SK-N-SH (cell line): ENCODE measurements around the gene RNASEH1.

ENCODE experiments used
- EP300 ChIP-seq, 2 experiments: IDR thresholded peaks; 2 replicates each; pipeline versions ENCODE4 v1.4.0 to v1.6.1; 2012; ENCODE audit warnings: borderline replicate concordance in 1 of 2, low read depth in 1 of 2, low read length in 1 of 2
- NRF1 ChIP-seq: IDR thresholded peaks from 2 replicates; pipeline ENCODE4 v1.6.1; 2012; ENCODE audit warnings: low read depth, mild to moderate bottlenecking, low read length
- RFX5 ChIP-seq: IDR thresholded peaks from 2 replicates; pipeline ENCODE4 v1.6.1; 2012; ENCODE audit warnings: mild to moderate bottlenecking, improper control_type of control experiment, low read length
- RXRA ChIP-seq: IDR thresholded peaks from 2 replicates; pipeline ENCODE4 v1.4.0; 2012; ENCODE audit warnings: low read depth, mild to moderate bottlenecking, borderline replicate concordance
- TF ChIP-seq, protein P1 (sequence below): IDR thresholded peaks from 2 replicates; pipeline ENCODE4 v1.6.1; 2012; ENCODE audit warnings: mild to moderate bottlenecking, low read depth, low read length, moderate library complexity
- TF ChIP-seq, protein P2 (sequence below): fragments of 200-600 bp; sonication (generic); IDR thresholded peaks from 2 replicates; pipeline ENCODE4 v1.6.1; 2017; ENCODE audit warnings: antibody characterized with exemption, mild to moderate bottlenecking, moderate library complexity
- TF ChIP-seq, protein P3 (sequence below): fragments of 150-350 bp; IDR thresholded peaks from 2 replicates; pipeline ENCODE4 v1.6.1; 2017; ENCODE audit warnings: antibody characterized with exemption, low read length, low read depth, borderline replicate concordance

DNA sequence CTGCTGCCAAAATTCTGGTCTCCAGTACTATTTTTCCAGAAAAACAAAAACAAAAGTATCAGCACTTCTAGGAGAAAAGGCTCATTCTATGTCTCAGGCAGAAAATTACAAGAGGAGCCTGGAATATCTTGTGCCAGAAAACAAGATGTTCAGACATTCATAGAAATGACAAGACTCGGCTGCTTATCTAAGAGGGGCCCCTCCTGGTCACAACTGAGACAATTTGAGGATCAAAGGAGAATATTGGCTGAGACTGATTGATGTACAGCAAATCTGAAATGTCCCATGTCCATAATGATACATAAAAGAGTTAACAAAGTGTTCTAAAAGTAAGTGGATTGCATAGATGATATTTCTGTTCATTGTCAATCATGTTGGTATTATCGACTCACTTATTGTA lies 14.5 kb upstream of the RNASEH1 start:
- TF ChIP-seq, protein P1, sequence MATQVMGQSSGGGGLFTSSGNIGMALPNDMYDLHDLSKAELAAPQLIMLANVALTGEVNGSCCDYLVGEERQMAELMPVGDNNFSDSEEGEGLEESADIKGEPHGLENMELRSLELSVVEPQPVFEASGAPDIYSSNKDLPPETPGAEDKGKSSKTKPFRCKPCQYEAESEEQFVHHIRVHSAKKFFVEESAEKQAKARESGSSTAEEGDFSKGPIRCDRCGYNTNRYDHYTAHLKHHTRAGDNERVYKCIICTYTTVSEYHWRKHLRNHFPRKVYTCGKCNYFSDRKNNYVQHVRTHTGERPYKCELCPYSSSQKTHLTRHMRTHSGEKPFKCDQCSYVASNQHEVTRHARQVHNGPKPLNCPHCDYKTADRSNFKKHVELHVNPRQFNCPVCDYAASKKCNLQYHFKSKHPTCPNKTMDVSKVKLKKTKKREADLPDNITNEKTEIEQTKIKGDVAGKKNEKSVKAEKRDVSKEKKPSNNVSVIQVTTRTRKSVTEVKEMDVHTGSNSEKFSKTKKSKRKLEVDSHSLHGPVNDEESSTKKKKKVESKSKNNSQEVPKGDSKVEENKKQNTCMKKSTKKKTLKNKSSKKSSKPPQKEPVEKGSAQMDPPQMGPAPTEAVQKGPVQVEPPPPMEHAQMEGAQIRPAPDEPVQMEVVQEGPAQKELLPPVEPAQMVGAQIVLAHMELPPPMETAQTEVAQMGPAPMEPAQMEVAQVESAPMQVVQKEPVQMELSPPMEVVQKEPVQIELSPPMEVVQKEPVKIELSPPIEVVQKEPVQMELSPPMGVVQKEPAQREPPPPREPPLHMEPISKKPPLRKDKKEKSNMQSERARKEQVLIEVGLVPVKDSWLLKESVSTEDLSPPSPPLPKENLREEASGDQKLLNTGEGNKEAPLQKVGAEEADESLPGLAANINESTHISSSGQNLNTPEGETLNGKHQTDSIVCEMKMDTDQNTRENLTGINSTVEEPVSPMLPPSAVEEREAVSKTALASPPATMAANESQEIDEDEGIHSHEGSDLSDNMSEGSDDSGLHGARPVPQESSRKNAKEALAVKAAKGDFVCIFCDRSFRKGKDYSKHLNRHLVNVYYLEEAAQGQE: no peak
- TF ChIP-seq RXRA (no peak), RFX5 (no peak), EP300 (IDR thresholded peaks at IDR 0.05; ENCODE audit: borderline replicate concordance in 1 of 2, low read depth in 1 of 2, low read length in 1 of 2) (no peak), NRF1 (no peak)
- TF ChIP-seq, protein P2, sequence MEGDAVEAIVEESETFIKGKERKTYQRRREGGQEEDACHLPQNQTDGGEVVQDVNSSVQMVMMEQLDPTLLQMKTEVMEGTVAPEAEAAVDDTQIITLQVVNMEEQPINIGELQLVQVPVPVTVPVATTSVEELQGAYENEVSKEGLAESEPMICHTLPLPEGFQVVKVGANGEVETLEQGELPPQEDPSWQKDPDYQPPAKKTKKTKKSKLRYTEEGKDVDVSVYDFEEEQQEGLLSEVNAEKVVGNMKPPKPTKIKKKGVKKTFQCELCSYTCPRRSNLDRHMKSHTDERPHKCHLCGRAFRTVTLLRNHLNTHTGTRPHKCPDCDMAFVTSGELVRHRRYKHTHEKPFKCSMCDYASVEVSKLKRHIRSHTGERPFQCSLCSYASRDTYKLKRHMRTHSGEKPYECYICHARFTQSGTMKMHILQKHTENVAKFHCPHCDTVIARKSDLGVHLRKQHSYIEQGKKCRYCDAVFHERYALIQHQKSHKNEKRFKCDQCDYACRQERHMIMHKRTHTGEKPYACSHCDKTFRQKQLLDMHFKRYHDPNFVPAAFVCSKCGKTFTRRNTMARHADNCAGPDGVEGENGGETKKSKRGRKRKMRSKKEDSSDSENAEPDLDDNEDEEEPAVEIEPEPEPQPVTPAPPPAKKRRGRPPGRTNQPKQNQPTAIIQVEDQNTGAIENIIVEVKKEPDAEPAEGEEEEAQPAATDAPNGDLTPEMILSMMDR: no peak
- TF ChIP-seq, protein P3, sequence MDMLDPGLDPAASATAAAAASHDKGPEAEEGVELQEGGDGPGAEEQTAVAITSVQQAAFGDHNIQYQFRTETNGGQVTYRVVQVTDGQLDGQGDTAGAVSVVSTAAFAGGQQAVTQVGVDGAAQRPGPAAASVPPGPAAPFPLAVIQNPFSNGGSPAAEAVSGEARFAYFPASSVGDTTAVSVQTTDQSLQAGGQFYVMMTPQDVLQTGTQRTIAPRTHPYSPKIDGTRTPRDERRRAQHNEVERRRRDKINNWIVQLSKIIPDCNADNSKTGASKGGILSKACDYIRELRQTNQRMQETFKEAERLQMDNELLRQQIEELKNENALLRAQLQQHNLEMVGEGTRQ: no peak
